Measurements from ENCODE around the gene HNF4A.

The HNF4A gene

DNA sequence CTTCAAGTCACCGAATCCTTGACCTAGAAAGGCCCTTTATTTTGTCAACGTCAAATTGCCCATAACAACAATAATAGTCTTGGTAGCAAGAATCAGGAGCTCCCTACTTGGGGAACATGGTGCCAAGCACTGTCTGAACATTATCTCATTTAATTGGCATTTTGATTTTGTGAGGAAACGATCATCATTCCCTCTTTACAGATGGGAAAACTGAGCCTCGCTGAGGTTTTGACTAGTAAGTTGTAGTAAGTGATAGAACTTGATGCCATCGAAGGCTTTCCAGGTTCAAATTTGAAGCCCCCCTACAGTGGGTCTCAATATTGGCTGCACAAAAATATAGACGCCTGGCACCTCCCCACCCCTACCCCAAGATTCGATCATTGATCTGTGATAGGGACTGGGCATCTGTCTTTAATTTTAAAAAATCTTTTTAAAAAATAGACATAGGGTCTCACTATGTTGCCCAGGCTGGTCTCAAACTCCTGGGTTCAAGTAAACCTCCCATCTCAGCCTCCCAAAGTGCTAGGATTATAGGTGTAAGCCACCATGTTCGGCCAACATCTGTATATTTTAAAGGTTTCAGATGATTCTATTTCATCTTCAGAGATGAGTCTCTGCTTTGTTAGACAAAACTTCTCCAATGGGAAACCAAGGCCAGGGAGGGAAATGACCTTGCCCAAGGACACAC is 36.7 kb downstream of the HNF4A start:
- Histone ChIP-seq H3K27ac (ENCODE audit: low read depth, low read length, poor library complexity, severe bottlenecking) (no peak overlapping the region), H3K9me3 (ENCODE audit: low read length) (no peaks in the 10 kb centered on the region)
- TF ChIP-seq, protein P1, sequence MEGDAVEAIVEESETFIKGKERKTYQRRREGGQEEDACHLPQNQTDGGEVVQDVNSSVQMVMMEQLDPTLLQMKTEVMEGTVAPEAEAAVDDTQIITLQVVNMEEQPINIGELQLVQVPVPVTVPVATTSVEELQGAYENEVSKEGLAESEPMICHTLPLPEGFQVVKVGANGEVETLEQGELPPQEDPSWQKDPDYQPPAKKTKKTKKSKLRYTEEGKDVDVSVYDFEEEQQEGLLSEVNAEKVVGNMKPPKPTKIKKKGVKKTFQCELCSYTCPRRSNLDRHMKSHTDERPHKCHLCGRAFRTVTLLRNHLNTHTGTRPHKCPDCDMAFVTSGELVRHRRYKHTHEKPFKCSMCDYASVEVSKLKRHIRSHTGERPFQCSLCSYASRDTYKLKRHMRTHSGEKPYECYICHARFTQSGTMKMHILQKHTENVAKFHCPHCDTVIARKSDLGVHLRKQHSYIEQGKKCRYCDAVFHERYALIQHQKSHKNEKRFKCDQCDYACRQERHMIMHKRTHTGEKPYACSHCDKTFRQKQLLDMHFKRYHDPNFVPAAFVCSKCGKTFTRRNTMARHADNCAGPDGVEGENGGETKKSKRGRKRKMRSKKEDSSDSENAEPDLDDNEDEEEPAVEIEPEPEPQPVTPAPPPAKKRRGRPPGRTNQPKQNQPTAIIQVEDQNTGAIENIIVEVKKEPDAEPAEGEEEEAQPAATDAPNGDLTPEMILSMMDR (IDR thresholded peaks at IDR 0.05; ENCODE audit: low read length) = no peak
- no peak for TF ChIP-seq EZH2 (IDR thresholded peaks at IDR 0.05; ENCODE audit: borderline replicate concordance, low read length)

DNA sequence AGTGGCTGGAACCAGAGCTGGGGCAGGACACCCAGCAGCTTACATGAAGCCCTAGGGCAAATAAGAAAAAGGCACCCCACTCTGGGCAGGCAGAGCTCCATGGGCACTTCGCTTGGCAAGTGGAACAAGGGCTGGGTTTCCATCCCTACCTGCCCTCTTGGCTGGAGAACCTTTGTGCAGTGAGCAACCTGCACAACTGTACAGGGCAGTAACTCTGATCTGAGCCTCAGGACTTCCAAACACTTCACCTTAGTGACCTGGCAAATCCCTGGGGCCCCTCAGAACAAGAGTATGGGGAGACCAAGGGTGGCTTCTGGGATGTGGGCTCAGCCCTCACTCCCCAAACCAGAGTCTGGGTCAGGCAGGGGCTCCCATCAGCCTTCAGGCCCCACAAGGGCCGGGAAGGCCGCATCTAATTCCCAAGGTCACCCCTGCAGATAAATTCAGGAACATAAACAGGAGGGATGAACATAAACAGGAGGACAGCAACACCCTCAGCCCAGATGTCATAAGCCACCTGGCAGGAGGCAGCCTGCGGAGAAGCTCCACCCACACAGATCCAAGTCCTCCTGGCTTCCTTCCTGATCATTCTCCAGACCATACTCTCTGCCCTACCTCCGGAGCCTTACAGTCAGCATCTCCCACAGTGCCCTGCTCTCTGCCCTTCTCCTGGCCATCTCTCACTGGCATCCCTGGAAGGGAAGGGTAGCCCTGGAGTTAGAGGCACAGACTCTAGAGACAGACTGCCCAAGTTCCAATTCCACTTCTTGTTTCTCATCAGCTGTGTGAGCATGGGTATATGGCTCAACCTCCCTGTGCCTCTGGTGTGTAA is 37.5 kb downstream of the HNF4A start:
- Histone ChIP-seq H4K20me1 (ENCODE audit: insufficient read depth, low read length) (no peaks in the 10 kb centered on the region), H3F3A (ENCODE audit: insufficient read depth, low read length) (no peaks in the 10 kb centered on the region), H3K27me3 (ENCODE audit: insufficient read depth, low read length) (peaks cover 10% of the 10 kb centered on the region; the same call in 1 of the 2 replicates), H3K4me1 (ENCODE audit: insufficient read depth, low read length, severe bottlenecking) (no peaks in the 10 kb centered on the region), H3K4me2 (ENCODE audit: low read length) (no peak overlapping the region), H3K9me2 (ENCODE audit: low read depth, low read length) (no peaks in the 10 kb centered on the region), H3K27ac (ENCODE audit: low read depth, low read length, poor library complexity, severe bottlenecking) (no peak overlapping the region), H3K36me3 (ENCODE audit: insufficient read depth, low read length) (no peaks in the 10 kb centered on the region), H3K4me3 (ENCODE audit: low read depth, low read length, poor library complexity, severe bottlenecking) (no peak overlapping the region), H2AFZ (ENCODE audit: low read length) (no peak overlapping the region), H3K79me2 (ENCODE audit: insufficient read depth, low read length) (no peaks in the 10 kb centered on the region), H3K9me3 (ENCODE audit: low read length) (no peaks in the 10 kb centered on the region), H3K9ac (ENCODE audit: low read length) (no peak overlapping the region)
- TF ChIP-seq EZH2 (IDR thresholded peaks at IDR 0.05; ENCODE audit: borderline replicate concordance, low read length) = no peak
- TF ChIP-seq, protein P1 (IDR thresholded peaks at IDR 0.05; ENCODE audit: low read length) = no peak

More for the DNA sequence above, 36.7 kb downstream of the HNF4A start:
- Histone ChIP-seq H3K4me1 (ENCODE audit: insufficient read depth, low read length, severe bottlenecking) (no peaks in the 10 kb centered on the region), H3K27me3 (ENCODE audit: insufficient read depth, low read length) (peaks cover 10% of the 10 kb centered on the region; the same call in 1 of the 2 replicates), H4K20me1 (ENCODE audit: insufficient read depth, low read length) (no peaks in the 10 kb centered on the region), H3K4me2 (ENCODE audit: low read length) (no peak overlapping the region), H3K9ac (ENCODE audit: low read length) (no peak overlapping the region), H3K36me3 (ENCODE audit: insufficient read depth, low read length) (no peaks in the 10 kb centered on the region), H3K79me2 (ENCODE audit: insufficient read depth, low read length) (no peaks in the 10 kb centered on the region), H2AFZ (ENCODE audit: low read length) (no peak overlapping the region), H3K4me3 (ENCODE audit: low read depth, low read length, poor library complexity, severe bottlenecking) (no peak overlapping the region), H3F3A (ENCODE audit: insufficient read depth, low read length) (no peaks in the 10 kb centered on the region), H3K9me2 (ENCODE audit: low read depth, low read length) (no peaks in the 10 kb centered on the region)

DNA sequence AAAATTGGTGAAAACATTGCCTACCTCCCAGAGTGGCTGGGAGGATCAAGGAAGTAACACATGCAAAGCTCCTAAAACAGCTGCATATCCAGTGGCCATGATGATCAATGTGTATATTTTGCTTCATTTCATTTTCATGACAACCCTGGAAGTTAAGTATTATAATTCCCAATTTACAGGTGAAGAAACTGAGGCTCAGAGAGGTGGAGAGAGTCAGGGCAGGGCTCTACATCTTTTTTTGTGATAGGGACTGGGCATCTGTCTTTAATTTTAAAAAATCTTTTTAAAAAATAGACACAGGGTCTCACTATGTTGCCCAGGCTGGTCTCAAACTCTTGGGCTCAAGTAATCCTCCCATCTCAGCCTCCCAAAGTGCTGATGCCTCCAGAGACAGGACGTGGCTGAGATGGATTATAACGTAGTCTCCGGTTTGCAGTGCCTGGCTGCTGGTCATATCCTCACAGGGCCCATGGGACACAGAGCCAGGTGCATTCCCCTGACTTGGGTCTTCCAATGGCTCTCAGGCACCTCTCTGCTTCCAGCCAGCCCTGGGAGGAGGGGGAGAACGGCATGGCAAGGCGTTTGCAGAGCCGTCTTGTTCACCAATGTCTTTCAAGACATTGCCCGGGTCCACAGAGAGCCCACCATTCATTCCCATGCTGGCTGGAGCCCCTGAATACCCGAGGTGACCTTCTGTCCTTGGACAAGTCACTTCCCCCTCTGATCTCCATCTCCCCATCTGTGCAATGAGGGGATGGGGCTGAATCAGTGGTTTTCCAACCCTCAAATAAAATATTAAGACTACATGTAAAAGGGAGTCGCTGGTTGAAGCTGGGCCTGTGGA is 38.3 kb downstream of the HNF4A start:
- Histone ChIP-seq H3K4me1 (ENCODE audit: insufficient read depth, low read length, severe bottlenecking) (no peaks in the 10 kb centered on the region), H3K4me2 (ENCODE audit: low read length) (no peak overlapping the region), H3K79me2 (ENCODE audit: insufficient read depth, low read length) (no peaks in the 10 kb centered on the region), H3K9ac (ENCODE audit: low read length) (no peak overlapping the region), H4K20me1 (ENCODE audit: insufficient read depth, low read length) (no peaks in the 10 kb centered on the region), H3K27ac (ENCODE audit: low read depth, low read length, poor library complexity, severe bottlenecking) (no peak overlapping the region), H3K9me2 (ENCODE audit: low read depth, low read length) (no peaks in the 10 kb centered on the region), H2AFZ (ENCODE audit: low read length) (no peak overlapping the region), H3K27me3 (ENCODE audit: insufficient read depth, low read length) (peaks cover 10% of the 10 kb centered on the region; the same call in 1 of the 2 replicates), H3K9me3 (ENCODE audit: low read length) (no peaks in the 10 kb centered on the region), H3K36me3 (ENCODE audit: insufficient read depth, low read length) (no peaks in the 10 kb centered on the region), H3K4me3 (ENCODE audit: low read depth, low read length, poor library complexity, severe bottlenecking) (no peak overlapping the region), H3F3A (ENCODE audit: insufficient read depth, low read length) (no peaks in the 10 kb centered on the region)
- TF ChIP-seq, protein P1 (IDR thresholded peaks at IDR 0.05; ENCODE audit: low read length) = no peak
- TF ChIP-seq EZH2 (IDR thresholded peaks at IDR 0.05; ENCODE audit: borderline replicate concordance, low read length) = no peak

All from OCI-LY1 (cell line).